Effector memory CD4-positive, alpha-beta T cell (primary cell): ENCODE measurements around the gene KRTAP16-1.
"Not testable (repeated sequence)": the region's sequence is repeated elsewhere in the genome, so short reads cannot be mapped to it uniquely, and the experiment has no call there.

Source experiments
- DNase-seq, 3 donors: peaks; one replicate each; pipeline ENCODE4 v3.0.0-alpha.2; 2020
- H3K27ac ChIP-seq: 2 replicates; pipeline ENCODE4 v1.7.0; 2013; ENCODE audit warnings: mild to moderate bottlenecking, low read length, moderate library complexity; ENCODE audit not compliant: insufficient read depth, poor library complexity, severe bottlenecking
- H3K27me3 ChIP-seq: replicated peaks from 2 replicates; pipeline ENCODE4 v1.7.0; 2013; ENCODE audit warnings: mild to moderate bottlenecking, low read length; ENCODE audit not compliant: insufficient read depth, control insufficient read depth, poor library complexity, severe bottlenecking
- H3K36me3 ChIP-seq: 2 replicates; pipeline ENCODE4 v1.7.0; 2013; ENCODE audit warnings: mild to moderate bottlenecking, low read length, moderate library complexity; ENCODE audit not compliant: control insufficient read depth, insufficient read depth
- H3K4me1 ChIP-seq: 2 replicates; pipeline ENCODE4 v1.7.0; 2013; ENCODE audit warnings: low read length, mild to moderate bottlenecking; ENCODE audit not compliant: control insufficient read depth, insufficient read depth, poor library complexity, severe bottlenecking
- H3K4me3 ChIP-seq: 2 replicates; pipeline ENCODE4 v1.7.0; 2013; ENCODE audit warnings: low read length, low read depth, mild to moderate bottlenecking; ENCODE audit not compliant: insufficient read depth, poor library complexity, severe bottlenecking
- H3K9me3 ChIP-seq: 2 replicates; pipeline ENCODE4 v1.7.0; 2013; ENCODE audit warnings: mild to moderate bottlenecking, low read length, moderate library complexity; ENCODE audit not compliant: control insufficient read depth
- total RNA-seq, 3 donors: gene quantifications; one replicate each; lab custom pipeline; 2026; lab: John Stamatoyannopoulos, UW

Gene KRTAP16-1
- total RNA-seq, result 0.19 to 0.70 (median 0.52) reads per million in 3 donors

DNA sequence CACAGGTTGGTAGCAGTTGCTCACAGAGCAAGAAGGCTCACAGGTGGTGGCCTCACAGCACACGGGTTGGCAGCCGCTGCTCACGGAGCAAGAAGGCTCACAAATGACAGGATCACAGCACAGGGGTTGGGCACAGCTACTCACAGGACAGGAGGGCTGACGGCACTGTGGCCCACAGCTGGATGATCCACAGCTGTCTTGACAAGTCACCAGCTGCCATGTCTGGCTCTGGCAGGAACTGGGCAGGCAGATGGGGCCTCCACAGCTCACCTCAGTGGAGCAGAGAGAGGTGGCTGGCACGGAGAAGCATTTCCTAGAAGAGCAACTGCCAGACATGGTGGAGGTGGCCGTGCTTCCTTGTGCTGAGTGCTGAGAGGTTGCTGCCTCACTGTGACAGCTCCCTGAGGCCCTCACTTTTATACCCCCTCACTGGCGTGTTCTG, at the start of gene KRTAP16-1:
TSS of gene KRTAP16-1 (minus strand) at position 392 of the 442 bp plus-strand sequence. CDS start at position 336, 56 bp downstream.
- H3K27me3 ChIP-seq, result no peaks in the 10 kb centered on the region
- DNase-seq, result peak; percentile 38 to 51 (median 42)
- no peaks in the 10 kb centered on the region for H3K9me3 ChIP-seq
- no peak within 1 kb of the TSS for H3K4me3 ChIP-seq
- H3K27ac ChIP-seq, result peak within 1 kb of the TSS; percentile 71
- H3K4me1 ChIP-seq, result peaks cover 53% of the 10 kb centered on the region
- H3K36me3 ChIP-seq, result no peaks in the 10 kb centered on the region

DNA sequence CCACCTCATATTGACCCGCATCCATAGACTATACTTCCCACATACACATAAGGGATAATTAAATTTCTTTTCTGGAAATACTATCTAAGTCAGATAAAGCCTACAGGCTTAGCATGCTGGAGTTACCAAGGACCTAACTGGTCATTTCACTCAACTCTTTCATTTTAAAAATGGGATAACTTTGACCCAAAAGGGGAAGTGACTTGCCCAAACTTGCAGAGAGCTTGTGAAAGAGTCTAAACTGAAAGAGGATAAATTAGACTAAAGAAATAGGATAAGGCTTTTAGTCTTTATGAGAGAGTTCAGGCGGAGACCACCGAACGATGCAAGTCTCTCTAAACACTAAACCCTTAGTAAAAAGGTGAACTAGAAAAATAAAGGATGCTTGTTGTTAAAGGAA, 45.4 kb upstream of the KRTAP16-1 start:
- H3K36me3 ChIP-seq, result no peaks in the 10 kb centered on the region
- no peak for DNase-seq

GRCh38 chr17:41352597-41353366, 43.7 kb upstream of the KRTAP16-1 start:
- Histone ChIP-seq H3K27me3 (no peaks in the 10 kb centered on the region), H3K9me3 (no peaks in the 10 kb centered on the region), H3K4me3 (no peak overlapping the region), H3K4me1 (peaks cover 7% of the 10 kb centered on the region), H3K27ac (no peak overlapping the region), H3K36me3 (no peaks in the 10 kb centered on the region)
- DNase-seq, result no peak

More for the DNA sequence above, 45.4 kb upstream of the KRTAP16-1 start:
- no peaks in the 10 kb centered on the region for H3K9me3 ChIP-seq
- no peak overlapping the region for H3K4me3 ChIP-seq
- no peak overlapping the region for H3K27ac ChIP-seq
- H3K4me1 ChIP-seq, result peaks cover 7% of the 10 kb centered on the region
- H3K27me3 ChIP-seq, result no peaks in the 10 kb centered on the region

DNA sequence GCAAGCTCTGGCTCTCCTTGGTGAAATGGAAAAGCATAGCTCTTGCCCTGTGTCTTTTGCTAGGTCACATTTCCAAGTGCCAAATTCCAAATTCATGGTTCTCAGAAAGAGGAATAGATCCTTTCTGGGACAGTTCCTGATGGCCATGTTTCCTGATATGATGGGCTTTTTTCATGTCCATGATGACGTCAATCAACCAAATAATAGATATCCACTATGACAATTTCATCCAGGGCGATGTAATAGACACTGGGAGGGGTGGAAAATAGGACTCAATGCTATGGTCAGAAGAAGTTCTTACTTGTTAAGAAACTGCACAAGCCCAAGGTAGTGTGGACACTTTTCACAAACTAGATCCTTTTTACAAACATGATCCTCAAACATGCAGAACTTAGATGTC, 42.1 kb upstream of the KRTAP16-1 start:
- no peaks in the 10 kb centered on the region for H3K27me3 ChIP-seq

DNA sequence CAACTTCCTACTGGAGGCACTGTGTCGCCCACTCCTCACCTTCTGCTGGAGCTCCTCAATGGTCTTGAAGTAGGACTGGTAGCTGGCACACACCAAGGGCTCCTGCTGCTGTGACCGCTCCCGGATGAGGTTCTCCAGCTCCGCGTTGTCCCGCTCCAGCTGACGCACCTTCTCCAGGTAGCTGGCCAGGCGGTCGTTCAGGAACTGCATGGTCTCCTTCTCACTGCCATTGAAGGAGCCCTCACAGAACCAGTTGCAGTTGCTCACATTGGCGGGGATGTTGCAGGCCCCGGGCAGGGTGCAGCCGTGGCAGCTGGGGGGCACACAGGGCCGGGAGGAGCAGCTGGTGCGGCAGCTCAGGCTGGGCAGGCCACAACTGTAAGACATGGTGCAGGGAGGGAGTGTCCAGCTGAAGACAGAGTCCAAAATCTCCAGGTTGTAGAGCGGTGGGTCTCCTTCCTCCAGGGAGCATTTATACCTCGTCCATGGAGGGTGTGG, 41.3 kb upstream of the KRTAP16-1 start, which contains the start of gene KRT33A:
TSS of gene KRT33A (minus strand) at position 448 of the 498 bp plus-strand sequence. CDS start at position 387, 61 bp downstream.
- not testable (repeated sequence) for H3K4me3 ChIP-seq, H3K36me3 ChIP-seq, H3K27ac ChIP-seq, H3K4me1 ChIP-seq, H3K9me3 ChIP-seq, H3K27me3 ChIP-seq, DNase-seq

More for the DNA sequence above, 42.1 kb upstream of the KRTAP16-1 start:
- no peak overlapping the region for H3K27ac ChIP-seq
- DNase-seq, result no peak
- peaks cover 7% of the 10 kb centered on the region for H3K4me1 ChIP-seq
- H3K36me3 ChIP-seq, result no peaks in the 10 kb centered on the region
- no peak overlapping the region for H3K4me3 ChIP-seq
- no peaks in the 10 kb centered on the region for H3K9me3 ChIP-seq

DNA sequence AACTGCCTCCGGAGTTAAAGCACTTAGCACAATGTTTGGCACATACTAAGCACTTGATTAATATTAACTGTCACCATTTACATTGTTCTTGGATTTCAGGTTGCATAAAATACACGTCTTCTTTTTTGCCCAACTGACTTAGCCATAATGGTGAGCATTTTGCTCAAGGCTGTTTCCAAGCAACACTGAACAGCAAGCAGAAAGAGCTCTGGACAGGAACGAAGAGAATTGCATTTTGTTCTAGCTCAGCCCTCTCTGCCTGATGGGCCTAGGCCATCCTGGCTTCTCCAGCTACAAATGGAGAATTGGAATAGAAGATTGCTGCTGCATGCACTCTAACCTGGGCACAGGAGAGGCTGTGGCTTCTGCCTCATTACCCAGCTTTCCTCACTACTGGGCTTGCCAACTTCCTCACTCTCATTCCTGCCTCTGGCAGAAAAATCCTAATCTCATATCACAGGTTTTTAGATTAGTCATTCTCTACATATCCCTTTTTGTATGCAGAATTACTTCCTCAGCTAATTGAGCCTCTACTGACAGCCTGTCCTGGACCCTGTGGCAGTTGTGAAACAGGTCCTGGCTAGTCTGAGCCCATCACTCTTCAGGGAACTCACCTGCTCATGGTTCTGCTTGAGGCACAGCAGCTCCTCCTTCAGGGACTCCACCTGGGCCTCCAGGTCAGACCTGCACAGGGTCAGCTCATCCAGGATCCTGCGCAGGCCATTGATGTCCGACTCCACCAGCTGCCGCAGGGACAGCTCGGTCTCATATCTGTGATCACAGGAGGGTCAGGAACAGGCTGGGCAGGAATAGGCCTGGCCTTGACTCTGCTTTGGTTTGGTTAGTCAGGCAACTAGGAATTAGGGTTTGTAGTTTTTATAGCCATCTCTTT, 39.0 kb upstream of the KRTAP16-1 start:
- H3K27ac ChIP-seq, result no peak overlapping the region

GRCh38 chr17:41346421-41346820, 37.3 kb upstream of the KRTAP16-1 start:
- H3K4me3 ChIP-seq, H3K36me3 ChIP-seq, H3K27me3 ChIP-seq, H3K9me3 ChIP-seq, DNase-seq, H3K4me1 ChIP-seq, H3K27ac ChIP-seq: not testable (repeated sequence)

More for the DNA sequence above, 39.0 kb upstream of the KRTAP16-1 start:
- DNase-seq, result no peak
- H3K4me3 ChIP-seq, result no peak overlapping the region
- peaks cover under 1% of the 10 kb centered on the region for H3K9me3 ChIP-seq
- H3K4me1 ChIP-seq, result peaks cover 7% of the 10 kb centered on the region
- H3K36me3 ChIP-seq, result no peaks in the 10 kb centered on the region
- H3K27me3 ChIP-seq, result no peaks in the 10 kb centered on the region

- Histone ChIP-seq H3K4me1 (peaks cover 8% of the 10 kb centered on the region), H3K27ac (no peak overlapping the region), H3K9me3 (peaks cover 4% of the 10 kb centered on the region), H3K4me3 (no peak overlapping the region), H3K36me3 (no peaks in the 10 kb centered on the region), H3K27me3 (no peaks in the 10 kb centered on the region)
- no peak for DNase-seq
Measured at GRCh38 chr17:41345992-41346391, 36.9 kb upstream of the KRTAP16-1 start.

DNA sequence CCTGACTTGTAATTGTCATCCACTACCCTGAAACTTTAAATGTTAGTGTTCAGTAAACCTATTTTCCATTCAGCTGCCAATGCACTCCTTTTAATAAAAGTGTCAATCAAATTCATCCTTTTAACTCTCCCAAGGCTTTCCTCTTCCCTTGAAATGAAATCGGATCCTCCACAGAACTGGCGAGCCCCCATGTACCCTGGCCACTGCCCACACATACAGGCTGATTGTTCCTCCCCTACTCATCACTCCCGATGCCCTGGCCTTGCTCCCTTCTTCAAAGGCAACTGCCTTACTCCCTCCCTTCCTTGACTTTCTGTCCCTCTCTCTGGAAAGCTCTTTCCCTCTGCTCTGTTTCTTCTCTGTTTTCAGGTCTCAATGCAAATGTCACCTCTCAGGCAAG, 33.9 kb upstream of the KRTAP16-1 start:
- Histone ChIP-seq H3K4me3 (no peak overlapping the region), H3K27me3 (no peaks in the 10 kb centered on the region), H3K9me3 (peaks cover 4% of the 10 kb centered on the region), H3K36me3 (no peaks in the 10 kb centered on the region), H3K27ac (no peak overlapping the region), H3K4me1 (peaks cover 25% of the 10 kb centered on the region)
- DNase-seq, result no peak
